Ascending aorta (tissue), 2 donors: ENCODE measurements around the gene CCR1. TPM values are rescaled to one million over a fixed set of nuclear protein-coding genes. Genes with fewer than 3 reads are reported as not detected.
A peak's percentile ranks its signal among the peaks of the same experiment; 100 is the strongest.
"Not testable (repeated sequence)": the region's sequence is repeated elsewhere in the genome, so short reads cannot be mapped to it uniquely, and the experiment has no call there.

Source experiments
- DNase-seq, 2 donors: peaks; one replicate each; pipeline ENCODE4 v3.0.0-alpha.2; 2019; ENCODE audit warnings: low spot score in 2 of 2
- H3K27ac ChIP-seq, 2 donors: fragments of 200-600 bp; sonication (generic); one replicate each; pipeline ENCODE4 v1.5.1; 2016 to 2017; ENCODE audit warnings: mild to moderate bottlenecking in 1 of 2
- H3K27me3 ChIP-seq: fragments of 200-600 bp; sonication (generic); one replicate; pipeline ENCODE4 v1.5.1; 2017
- H3K36me3 ChIP-seq, 2 donors: fragments of 200-600 bp; sonication (generic); one replicate each; pipeline ENCODE4 v1.5.1; 2016
- H3K4me1 ChIP-seq, 2 donors: fragments of 200-600 bp; sonication (generic); one replicate each; pipeline ENCODE4 v1.5.1; 2016 to 2017; ENCODE audit warnings: mild to moderate bottlenecking in 1 of 2
- H3K4me3 ChIP-seq, 2 donors: fragments of 200-600 bp; sonication (generic); one replicate each; pipeline ENCODE4 v1.5.1; 2016 to 2017; ENCODE audit warnings: mild to moderate bottlenecking in 1 of 2
- H3K9me3 ChIP-seq, 2 donors: fragments of 200-600 bp; sonication (generic); one replicate each; pipeline ENCODE4 v1.5.1; 2016
- CTCF ChIP-seq, 3 experiments: fragments of 200-600 bp in 2 of 3; fragments of 450-650 bp in 1 of 3; sonication (generic) in 2 of 3; IDR thresholded peaks; one replicate each; pipeline ENCODE4 v1.5.1; 2016 to 2019; ENCODE audit warnings: antibody characterized with exemption in 3 of 3, mild to moderate bottlenecking in 1 of 3, moderate library complexity in 1 of 3
- intact Hi-C: fragments of 100-400 bp; cut with DNase I; formaldehyde crosslinking; loops from one replicate; pipeline ENCODE4 v1.15.1; 2023
- total RNA-seq: library from RNA; depleted of rRNA; stranded (reverse); fragments of >200 nt; gene quantifications from one replicate; pipeline ENCODE4 v1.1.0, GENCODE V29; 2016

CCR1 gene
- total RNA-seq, 1 donor from 2014 or later, result 10.2 TPM

- no peak overlapping the region for H3K27ac ChIP-seq
- no peaks in the 10 kb centered on the region for H3K27me3 ChIP-seq
- H3K9me3 ChIP-seq, result no peaks in the 10 kb centered on the region
- TF ChIP-seq CTCF (IDR thresholded peaks at IDR 0.05), result no peak
- DNase-seq, result no peak
- H3K36me3 ChIP-seq, result no peaks in the 10 kb centered on the region
- intact Hi-C loops, result no loop called here
- no peak overlapping the region for H3K4me3 ChIP-seq
- no peaks in the 10 kb centered on the region for H3K4me1 ChIP-seq
These were observed 1.8 kb upstream of the CCR1 start for GRCh38 chr3:46209746-46210470.

DNA sequence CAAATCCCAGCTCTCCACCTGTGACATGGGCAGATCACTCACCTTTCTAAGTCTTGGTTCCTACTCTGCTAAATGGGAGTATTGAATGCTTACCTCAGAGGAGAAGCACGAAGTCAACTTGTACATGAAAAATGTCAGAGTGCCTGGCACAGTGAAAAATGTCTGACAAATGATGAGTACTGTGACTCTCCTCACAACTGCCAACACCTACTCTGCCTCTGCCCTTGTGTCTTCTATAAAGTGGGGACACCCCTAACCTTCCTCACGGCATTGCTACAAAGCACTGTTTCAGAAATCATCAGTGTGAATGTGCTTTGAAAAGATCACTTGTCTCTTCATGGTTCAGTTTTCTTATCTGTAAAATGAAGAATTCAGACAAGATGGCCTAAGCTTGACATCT lies 940 bp upstream of the CCR1 start:
- no peaks in the 10 kb centered on the region for H3K9me3 ChIP-seq
- H3K27ac ChIP-seq, result no peak overlapping the region
- H3K27me3 ChIP-seq, result no peaks in the 10 kb centered on the region
- DNase-seq, result no peak
- TF ChIP-seq CTCF (IDR thresholded peaks at IDR 0.05), result no peak
- intact Hi-C loops, result no loop called here
- no peak overlapping the region for H3K4me3 ChIP-seq
- H3K4me1 ChIP-seq, result no peaks in the 10 kb centered on the region
- no peaks in the 10 kb centered on the region for H3K36me3 ChIP-seq

DNA sequence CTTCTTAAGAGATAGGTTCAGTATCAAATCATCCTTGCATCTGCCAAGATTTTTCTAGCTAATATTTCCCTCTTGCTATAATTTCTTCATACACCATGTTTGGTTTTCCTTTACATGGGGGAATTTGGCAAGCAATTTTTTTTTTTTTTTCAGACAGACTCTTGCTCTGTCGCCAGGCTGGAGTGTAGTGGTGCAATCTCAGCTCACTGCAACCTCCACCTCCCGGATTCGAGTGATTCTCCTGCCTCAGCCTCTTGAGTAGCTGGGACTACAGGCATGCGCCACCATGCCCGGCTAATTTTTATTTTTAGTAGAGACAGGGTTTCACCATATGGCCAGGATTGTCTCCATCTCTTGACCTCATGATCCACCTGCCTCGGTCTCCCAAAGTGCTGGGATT lies 599 bp downstream of the CCR1 start:
- Histone ChIP-seq H3K27ac (peak overlapping the region in 1 of 2 donors; percentile 37), H3K4me3 (peak overlapping the region in 1 of 2 donors; percentile 44)
- DNase-seq, intact Hi-C loops, H3K4me1 ChIP-seq, H3K27me3 ChIP-seq, H3K36me3 ChIP-seq, H3K9me3 ChIP-seq: not testable (repeated sequence)

GRCh38 chr3:46206282-46207015 lies 1.7 kb downstream of the CCR1 start:
- TF ChIP-seq CTCF (IDR thresholded peaks at IDR 0.05), result no peak
- intact Hi-C loops, result no loop called here
- no peak for DNase-seq
- Histone ChIP-seq H3K27me3 (no peaks in the 10 kb centered on the region), H3K4me1 (no peaks in the 10 kb centered on the region), H3K27ac (no peak overlapping the region), H3K9me3 (no peaks in the 10 kb centered on the region), H3K36me3 (no peaks in the 10 kb centered on the region), H3K4me3 (peak overlapping the region in 1 of 2 donors; percentile 34)

- Histone ChIP-seq H3K4me1 (no peaks in the 10 kb centered on the region), H3K4me3 (peak overlapping the region in 1 of 2 donors; percentile 34), H3K9me3 (no peaks in the 10 kb centered on the region), H3K27ac (no peak overlapping the region), H3K27me3 (no peaks in the 10 kb centered on the region), H3K36me3 (no peaks in the 10 kb centered on the region)
- TF ChIP-seq CTCF (IDR thresholded peaks at IDR 0.05), result no peak
- no peak for DNase-seq
- intact Hi-C loops, result no loop called here
These were observed 2.7 kb downstream of the CCR1 start for GRCh38 chr3:46205286-46205960.

- H3K9me3 ChIP-seq, result no peaks in the 10 kb centered on the region
- DNase-seq, result no peak
- no peaks in the 10 kb centered on the region for H3K36me3 ChIP-seq
- no peaks in the 10 kb centered on the region for H3K4me1 ChIP-seq
- H3K27me3 ChIP-seq, result no peaks in the 10 kb centered on the region
- H3K27ac ChIP-seq, result no peak overlapping the region
- intact Hi-C loops, result no loop called here
- no peak for TF ChIP-seq CTCF (IDR thresholded peaks at IDR 0.05)
- H3K4me3 ChIP-seq, result no peak overlapping the region
These were observed 4.4 kb downstream of the CCR1 start for GRCh38 chr3:46203681-46204080.
